GM10266 (cell line): Measurements from ENCODE around the gene CAMKK1.

Source experiments
- DNase-seq: peaks from one replicate; pipeline ENCODE4 v3.0.0; 2012; ENCODE audit errors: extremely low spot score
- TF ChIP-seq, protein P1 (sequence below): IDR thresholded peaks from 2 replicates; pipeline ENCODE4 v1.5.1; 2012; ENCODE audit warnings: mild to moderate bottlenecking, low read depth; ENCODE audit not compliant: control insufficient read depth, insufficient read depth; ENCODE audit errors: missing control alignments

CAMKK1 gene

DNA sequence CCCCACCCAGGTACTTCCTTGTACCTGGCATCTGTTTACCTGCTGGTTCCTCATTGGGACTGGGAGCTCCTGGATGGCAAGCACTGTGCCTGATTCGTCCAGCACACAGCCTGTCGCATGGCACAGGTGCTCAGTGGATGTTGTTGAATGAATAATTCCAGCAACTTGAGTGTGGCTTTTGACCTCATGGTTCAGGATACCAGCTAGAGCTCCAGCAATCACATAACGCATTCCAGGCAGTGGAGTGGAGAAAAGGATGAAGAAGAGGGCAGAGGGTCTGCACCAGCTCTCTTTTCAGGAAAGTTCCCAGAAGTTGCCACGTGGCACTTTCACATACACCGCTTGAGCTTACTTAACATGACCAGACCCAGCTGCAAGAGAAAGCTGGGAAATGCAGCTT is 1.3 kb upstream of the CAMKK1 start:
- TF ChIP-seq, protein P1, sequence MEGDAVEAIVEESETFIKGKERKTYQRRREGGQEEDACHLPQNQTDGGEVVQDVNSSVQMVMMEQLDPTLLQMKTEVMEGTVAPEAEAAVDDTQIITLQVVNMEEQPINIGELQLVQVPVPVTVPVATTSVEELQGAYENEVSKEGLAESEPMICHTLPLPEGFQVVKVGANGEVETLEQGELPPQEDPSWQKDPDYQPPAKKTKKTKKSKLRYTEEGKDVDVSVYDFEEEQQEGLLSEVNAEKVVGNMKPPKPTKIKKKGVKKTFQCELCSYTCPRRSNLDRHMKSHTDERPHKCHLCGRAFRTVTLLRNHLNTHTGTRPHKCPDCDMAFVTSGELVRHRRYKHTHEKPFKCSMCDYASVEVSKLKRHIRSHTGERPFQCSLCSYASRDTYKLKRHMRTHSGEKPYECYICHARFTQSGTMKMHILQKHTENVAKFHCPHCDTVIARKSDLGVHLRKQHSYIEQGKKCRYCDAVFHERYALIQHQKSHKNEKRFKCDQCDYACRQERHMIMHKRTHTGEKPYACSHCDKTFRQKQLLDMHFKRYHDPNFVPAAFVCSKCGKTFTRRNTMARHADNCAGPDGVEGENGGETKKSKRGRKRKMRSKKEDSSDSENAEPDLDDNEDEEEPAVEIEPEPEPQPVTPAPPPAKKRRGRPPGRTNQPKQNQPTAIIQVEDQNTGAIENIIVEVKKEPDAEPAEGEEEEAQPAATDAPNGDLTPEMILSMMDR: no peak
- no peak for DNase-seq

DNA sequence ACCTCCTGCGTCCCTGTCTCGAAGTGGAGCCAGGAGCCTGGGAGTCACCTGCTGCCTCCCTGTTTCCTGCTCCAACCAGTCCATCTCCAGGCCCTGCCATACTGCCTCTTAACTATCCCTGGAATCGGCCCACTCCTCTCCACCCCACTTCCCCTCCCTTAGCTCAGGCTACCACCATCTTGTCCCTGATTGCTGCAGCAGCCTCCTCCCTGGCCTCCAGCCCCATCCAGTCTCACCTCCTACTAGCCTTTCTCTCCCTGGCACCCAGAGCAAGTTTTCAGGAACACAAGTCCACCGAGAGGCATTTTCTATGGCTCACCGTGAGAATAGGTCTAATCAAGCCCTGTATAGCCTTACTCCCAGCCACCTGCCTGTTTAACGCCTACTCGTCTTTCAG is 865 bp upstream of the CAMKK1 start:
- TF ChIP-seq, protein P1: no peak
- no peak for DNase-seq

DNA sequence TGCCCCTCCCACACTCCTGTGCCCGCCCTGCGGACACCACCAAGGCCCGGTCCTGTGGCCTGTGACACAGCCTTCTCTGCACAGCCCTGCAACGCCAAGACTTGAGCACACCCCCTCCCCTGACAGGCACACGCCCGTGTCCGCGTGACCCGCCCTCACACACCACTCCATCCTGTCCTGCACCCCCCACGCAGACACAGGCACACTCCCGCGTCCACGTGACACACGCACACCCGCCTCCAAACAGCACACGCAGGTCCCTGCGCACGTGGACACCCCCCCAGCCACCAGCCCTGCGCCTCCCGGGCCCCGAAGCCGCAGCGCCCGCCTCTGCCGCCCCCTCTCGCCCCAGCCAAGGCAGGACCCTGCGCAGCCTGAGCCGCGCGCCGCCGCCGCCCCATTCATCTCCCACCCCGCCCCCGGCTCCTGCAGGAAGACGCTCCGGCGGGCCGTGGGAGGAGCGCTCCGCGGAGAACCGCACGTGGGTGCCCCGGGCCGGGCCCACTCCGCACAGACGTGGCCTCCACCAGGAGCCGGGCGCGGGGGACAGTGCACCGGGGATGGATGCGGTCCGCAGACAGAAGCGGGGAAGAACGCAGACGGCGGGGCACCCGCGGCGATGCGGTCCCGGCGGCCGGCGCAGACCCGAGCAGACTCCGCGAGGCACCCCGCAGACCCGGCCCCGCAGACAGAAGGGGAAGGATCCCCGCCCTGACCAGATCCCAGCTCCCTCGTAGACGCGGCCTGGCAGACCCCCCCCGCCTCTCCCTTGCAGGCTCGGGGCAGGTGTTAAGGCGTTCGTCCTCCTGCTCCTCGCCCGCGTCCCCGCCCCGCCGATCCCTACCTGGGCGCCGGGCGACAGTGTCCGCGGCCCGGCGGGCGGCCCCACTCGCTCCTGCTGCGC is 506 bp downstream of the CAMKK1 start:
- peak; percentile 73 for DNase-seq
- TF ChIP-seq, protein P1: no peak

DNA sequence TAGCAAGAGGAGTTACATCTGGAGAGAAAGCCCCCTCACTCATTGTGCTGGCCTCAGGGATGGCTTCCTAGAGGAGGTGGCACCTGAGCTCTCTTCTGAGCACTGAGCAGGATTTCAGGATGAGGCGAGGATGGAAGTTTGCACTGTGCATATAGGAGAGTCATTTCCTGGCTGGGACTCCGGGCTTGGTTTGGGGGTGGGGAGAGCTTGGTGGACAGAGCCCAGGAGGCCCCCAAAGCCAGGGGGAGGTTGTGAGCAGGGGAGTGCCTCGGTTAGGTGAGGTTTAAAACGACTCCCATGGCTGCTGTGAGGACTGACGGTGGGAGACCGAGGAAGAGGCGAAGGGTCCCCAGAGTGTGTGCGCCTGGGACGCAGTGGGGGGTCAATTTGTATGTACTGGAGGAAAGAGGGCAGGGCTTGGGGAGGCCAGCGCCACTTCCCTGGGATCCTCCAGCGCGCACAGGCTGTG is 1.2 kb downstream of the CAMKK1 start:
- TF ChIP-seq, protein P1: no peak
- no peak for DNase-seq

DNA sequence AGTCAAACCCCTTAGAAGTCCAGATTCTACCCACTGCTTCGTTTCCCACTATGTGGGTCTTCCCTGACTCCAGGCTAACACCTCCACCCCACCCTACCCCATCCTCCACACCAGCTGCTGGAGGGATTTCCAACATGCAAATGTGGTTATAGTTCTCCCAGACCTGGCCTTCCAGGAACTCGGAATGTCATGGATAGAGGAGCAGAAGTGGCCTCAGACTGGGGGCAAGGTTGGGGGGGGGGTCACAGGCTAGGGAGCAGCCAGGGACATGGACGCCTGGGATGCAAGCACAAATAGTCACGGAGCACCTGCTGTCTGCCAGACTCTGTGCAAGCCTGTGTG is 2.0 kb downstream of the CAMKK1 start:
- no peak for DNase-seq
- TF ChIP-seq, protein P1: no peak

DNA sequence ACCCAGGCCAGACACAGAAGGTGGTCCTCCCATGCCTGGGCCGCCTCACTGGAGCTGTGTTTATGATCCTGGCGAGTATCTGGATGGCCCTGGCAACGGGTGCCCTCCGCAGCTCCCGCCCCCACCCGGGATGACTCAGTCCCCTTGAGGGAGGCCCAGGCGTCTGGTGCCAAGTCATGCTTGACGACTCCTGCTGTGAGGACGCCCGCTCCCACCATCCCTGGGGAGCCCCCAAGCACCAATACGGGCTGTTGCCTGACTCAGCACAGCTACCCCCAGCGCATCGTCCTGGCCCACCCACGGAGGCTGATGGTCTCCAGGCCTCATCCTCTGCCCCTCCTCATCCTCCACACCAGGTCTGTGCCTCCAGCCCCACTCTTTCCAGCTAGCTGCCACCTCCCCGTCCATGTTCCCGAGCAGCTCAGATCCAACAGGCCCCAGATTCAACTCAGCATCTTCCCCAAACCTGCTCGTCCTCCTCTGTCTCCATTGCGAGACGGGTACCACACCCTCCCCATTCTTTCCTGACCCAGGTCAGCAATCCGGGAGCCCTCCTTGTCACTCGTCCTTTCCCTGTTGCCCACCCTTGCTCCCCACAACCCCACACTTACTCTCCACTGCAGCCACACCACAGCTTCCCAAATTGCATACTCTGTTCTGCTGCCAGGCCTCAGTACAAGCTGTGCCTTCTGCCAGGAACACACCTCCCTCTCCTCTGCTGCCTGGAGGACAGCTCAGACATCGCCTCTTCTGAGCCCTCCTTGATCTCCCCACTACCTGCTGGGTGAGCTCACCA is 2.6 kb downstream of the CAMKK1 start:
- DNase-seq: no peak

More for the DNA sequence above, 2.6 kb downstream of the CAMKK1 start:
- TF ChIP-seq, protein P1: no peak
